ENCODE measurements around the gene MRPS22. TPM values are rescaled to one million over a fixed set of nuclear protein-coding genes. Genes with fewer than 3 reads are reported as not detected.

MRPS22 gene
- total RNA-seq, 1 experiment from 2014 or later: 45.7 TPM

DNA sequence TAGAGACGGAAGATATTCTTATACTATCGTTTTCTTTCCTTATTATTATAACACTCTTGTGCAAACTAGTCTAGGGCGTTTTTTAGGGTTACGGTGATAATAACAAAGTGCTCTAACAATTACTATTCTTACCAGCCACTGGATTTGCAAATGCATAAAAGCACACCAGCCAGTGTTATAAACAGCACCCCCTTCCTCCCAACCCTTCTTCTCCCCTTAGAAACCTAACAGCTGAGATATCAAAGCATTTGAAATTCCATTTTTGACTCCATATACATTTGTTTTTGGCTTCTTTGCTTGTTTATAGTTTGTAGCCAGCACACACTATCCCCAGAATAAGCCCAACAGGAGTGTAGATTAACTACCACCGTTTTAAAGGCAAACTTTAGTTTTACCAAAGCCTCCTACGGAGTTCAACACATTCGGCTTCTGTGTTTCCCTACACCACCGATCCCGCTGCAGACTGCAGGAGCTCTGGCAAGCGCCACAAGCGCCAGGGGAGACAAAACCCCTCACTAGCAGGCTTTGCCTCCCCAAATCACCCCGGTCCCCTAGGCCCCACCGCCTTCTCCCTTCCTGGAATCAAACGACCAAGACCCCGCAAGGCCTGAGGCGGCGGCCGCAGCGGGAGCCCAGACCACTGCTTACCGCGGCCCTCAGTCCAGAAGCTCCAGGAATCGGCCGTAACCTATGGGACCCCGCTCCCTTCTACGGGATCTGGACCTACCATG lies 45.2 kb downstream of the MRPS22 start:
- no peak for DNase-seq
- H2AFZ ChIP-seq (ENCODE audit: low read length): no peak overlapping the region
- TF ChIP-seq, protein P1, sequence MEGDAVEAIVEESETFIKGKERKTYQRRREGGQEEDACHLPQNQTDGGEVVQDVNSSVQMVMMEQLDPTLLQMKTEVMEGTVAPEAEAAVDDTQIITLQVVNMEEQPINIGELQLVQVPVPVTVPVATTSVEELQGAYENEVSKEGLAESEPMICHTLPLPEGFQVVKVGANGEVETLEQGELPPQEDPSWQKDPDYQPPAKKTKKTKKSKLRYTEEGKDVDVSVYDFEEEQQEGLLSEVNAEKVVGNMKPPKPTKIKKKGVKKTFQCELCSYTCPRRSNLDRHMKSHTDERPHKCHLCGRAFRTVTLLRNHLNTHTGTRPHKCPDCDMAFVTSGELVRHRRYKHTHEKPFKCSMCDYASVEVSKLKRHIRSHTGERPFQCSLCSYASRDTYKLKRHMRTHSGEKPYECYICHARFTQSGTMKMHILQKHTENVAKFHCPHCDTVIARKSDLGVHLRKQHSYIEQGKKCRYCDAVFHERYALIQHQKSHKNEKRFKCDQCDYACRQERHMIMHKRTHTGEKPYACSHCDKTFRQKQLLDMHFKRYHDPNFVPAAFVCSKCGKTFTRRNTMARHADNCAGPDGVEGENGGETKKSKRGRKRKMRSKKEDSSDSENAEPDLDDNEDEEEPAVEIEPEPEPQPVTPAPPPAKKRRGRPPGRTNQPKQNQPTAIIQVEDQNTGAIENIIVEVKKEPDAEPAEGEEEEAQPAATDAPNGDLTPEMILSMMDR (conservative IDR thresholded peaks at IDR 0.05): no peak

More for the DNA sequence above, 45.2 kb downstream of the MRPS22 start:
- H3K79me1 ChIP-seq (ENCODE audit: insufficient read depth, low read depth, low read length, poor library complexity, severe bottlenecking): peaks cover 3% of the 10 kb centered on the region
- no peak overlapping the region for H2BK15ac ChIP-seq (ENCODE audit: low read depth, low read length)
- H3K4me1 ChIP-seq (ENCODE audit: insufficient read depth, low read length): no peaks in the 10 kb centered on the region
- no peak overlapping the region for H4K5ac ChIP-seq (ENCODE audit: insufficient read length, low read depth, low read length)
- no peak overlapping the region for H2AK5ac ChIP-seq (ENCODE audit: insufficient read length, low read length)
- H3T11ph ChIP-seq (ENCODE audit: low read length): no peak overlapping the region
- H3K27me3 ChIP-seq (ENCODE audit: insufficient read depth, low read length): no peaks in the 10 kb centered on the region
- no peak overlapping the region for H2BK12ac ChIP-seq (ENCODE audit: insufficient read length, low read depth, low read length)
- H2BK120ac ChIP-seq (ENCODE audit: low read depth, low read length, poor library complexity, severe bottlenecking): no peak overlapping the region
- H2BK5ac ChIP-seq (ENCODE audit: insufficient read length, low read length): no peak overlapping the region
- H3K4ac ChIP-seq (ENCODE audit: low read depth, low read length): no peak overlapping the region
- peak overlapping the region; percentile 57 to 99 (median 96) for H3K27ac Mint-ChIP-seq
- peak overlapping the region; percentile 19 for H3K56ac ChIP-seq (ENCODE audit: insufficient read length, low read depth, low read length)
- H3K4me3 Mint-ChIP-seq: peak overlapping the region; percentile 85 to 91
- peaks cover 2% of the 10 kb centered on the region; the same call in 1 of the 2 replicates for H3K79me2 ChIP-seq (ENCODE audit: insufficient read depth, low read length)
- peaks cover 2% of the 10 kb centered on the region; the same call in 1 of the 2 replicates for H3K27me3 Mint-ChIP-seq (ENCODE audit: low read depth)
- H3K27ac ChIP-seq (ENCODE audit: insufficient read length, low read depth, low read length): no peak overlapping the region
- no peaks in the 10 kb centered on the region for H3K36me3 Mint-ChIP-seq (ENCODE audit: insufficient read depth in 1 of 3, low read depth in 3 of 3)
- H3K23ac ChIP-seq (ENCODE audit: insufficient read length, low read depth, low read length): no peak overlapping the region
- peak overlapping the region; percentile 73 for H3K18ac ChIP-seq (ENCODE audit: insufficient read length, low read depth, low read length)
- no peaks in the 10 kb centered on the region for H4K20me1 ChIP-seq (ENCODE audit: control insufficient read depth, insufficient read depth, insufficient read length)
- no peaks in the 10 kb centered on the region for H3K23me2 ChIP-seq (ENCODE audit: insufficient read length, low read depth, low read length, poor library complexity, severe bottlenecking)
- H3K14ac ChIP-seq (ENCODE audit: insufficient read depth, low read length): peak overlapping the region; percentile 86; the same call in 1 of the 2 replicates
- peak overlapping the region; percentile 87 for H3K9ac ChIP-seq (ENCODE audit: extremely low read depth, insufficient read length, low read length)
- no CpG with 5 or more reads among the region's 25 CpGs for WGBS (ENCODE audit: extremely low coverage, insufficient read length, low lambda C conversion rate)
- H3K9me3 ChIP-seq (ENCODE audit: control insufficient read depth, low read depth, low read length): no peaks in the 10 kb centered on the region
- no peak overlapping the region for H4K8ac ChIP-seq (replicated peaks; ENCODE audit: insufficient read length, low read depth, low read length)
- no peak overlapping the region for H4K91ac ChIP-seq (ENCODE audit: insufficient read length, low read depth, low read length)
- H2BK20ac ChIP-seq (ENCODE audit: low read depth, low read length, poor library complexity, severe bottlenecking): no peak overlapping the region
- no peaks in the 10 kb centered on the region; a peak in 1 of 5 replicates for H3K9me3 Mint-ChIP-seq
- H3K4me1 Mint-ChIP-seq: peaks cover 18 to 22% of the 10 kb centered on the region in 2 experiments; a peak in 3 of 4 replicates
- H3K4me2 ChIP-seq (ENCODE audit: insufficient read depth, insufficient read length, low read length): peak overlapping the region; percentile 79

Measured in H9 (cell line).